Endometrial microvascular endothelial cells (primary cell): ENCODE measurements around the gene COL19A1. TPM values are rescaled to one million over a fixed set of nuclear protein-coding genes. Genes with fewer than 3 reads are reported as not detected.
"Not testable (repeated sequence)": the region's sequence is repeated elsewhere in the genome, so short reads cannot be mapped to it uniquely, and the experiment has no call there.

Experiments used
- in situ Hi-C: cut with HindIII; loops from 2 replicates; pipeline ENCODE4 v1.10.0; 2017; ENCODE audit warnings: low sequenced_read_pairs, low pct_unique_long_range_greater_than_20kb; ENCODE audit errors: inconsistent ontology term
- total RNA-seq: library from RNA; depleted of rRNA; stranded (reverse); fragments of >200 nt; gene quantifications from one replicate; pipeline ENCODE4 v1.2.3, GENCODE V29; 2015; ENCODE audit errors: inconsistent ontology term

Gene COL19A1
- total RNA-seq, 1 donor from 2014 or later, result not detected

GRCh38 chr6:69889234-69889974 is 23.0 kb downstream of the COL19A1 start:
- in situ Hi-C loops, result not testable (repeated sequence)

- in situ Hi-C loops, result not testable (repeated sequence)
Measured at GRCh38 chr6:69892561-69892960, 26.2 kb downstream of the COL19A1 start.

GRCh38 chr6:69893266-69893665 is 26.9 kb downstream of the COL19A1 start:
- in situ Hi-C loops, result not testable (repeated sequence)

- in situ Hi-C loops, result no loop called here
Measured at GRCh38 chr6:69894578-69895347, 28.4 kb downstream of the COL19A1 start.

DNA sequence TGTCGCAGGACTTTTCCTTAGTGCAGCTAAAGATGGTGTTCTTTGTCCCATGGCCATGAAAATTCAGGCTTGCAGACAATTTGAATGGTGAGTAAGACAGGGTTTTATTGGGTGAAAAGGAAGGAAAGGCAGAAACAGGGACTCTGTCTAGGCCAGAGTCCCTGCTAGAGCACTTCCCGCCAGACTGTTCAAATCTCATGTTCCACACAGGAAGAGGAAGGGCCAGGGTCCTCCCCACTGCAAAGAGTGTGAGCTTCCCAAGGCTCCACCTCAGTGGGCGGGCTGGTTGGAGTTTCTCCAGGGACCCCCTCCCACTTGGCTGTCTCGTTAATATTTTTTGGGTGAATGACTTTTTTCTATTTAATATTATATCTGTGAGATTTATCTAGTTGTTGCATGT is 29.0 kb downstream of the COL19A1 start:
- in situ Hi-C loops, result no loop called here

DNA sequence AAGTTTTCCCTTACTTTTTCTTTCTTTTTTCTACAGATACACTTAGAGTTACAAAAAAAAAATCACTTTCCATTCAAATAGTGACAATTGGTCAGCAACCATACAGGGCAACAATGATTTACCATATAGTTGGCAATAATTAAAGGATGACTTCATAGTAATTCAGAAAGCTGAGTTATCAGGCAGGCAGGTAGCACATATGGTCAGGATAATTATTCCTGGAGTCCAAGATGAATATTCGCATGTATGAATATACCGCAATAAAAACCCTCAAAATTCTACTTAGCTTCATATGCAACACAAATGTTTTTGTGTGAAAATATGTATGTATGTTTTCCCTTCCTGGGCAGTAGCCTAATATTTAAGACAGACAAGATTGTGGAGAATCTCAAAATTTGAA is 34.5 kb downstream of the COL19A1 start:
- in situ Hi-C loops, result no loop called here

- in situ Hi-C loops, result no loop called here
Measured at GRCh38 chr6:69901361-69901760, 35.0 kb downstream of the COL19A1 start.

GRCh38 chr6:69907981-69908498 is 41.7 kb downstream of the COL19A1 start:
- in situ Hi-C loops, result no loop called here

DNA sequence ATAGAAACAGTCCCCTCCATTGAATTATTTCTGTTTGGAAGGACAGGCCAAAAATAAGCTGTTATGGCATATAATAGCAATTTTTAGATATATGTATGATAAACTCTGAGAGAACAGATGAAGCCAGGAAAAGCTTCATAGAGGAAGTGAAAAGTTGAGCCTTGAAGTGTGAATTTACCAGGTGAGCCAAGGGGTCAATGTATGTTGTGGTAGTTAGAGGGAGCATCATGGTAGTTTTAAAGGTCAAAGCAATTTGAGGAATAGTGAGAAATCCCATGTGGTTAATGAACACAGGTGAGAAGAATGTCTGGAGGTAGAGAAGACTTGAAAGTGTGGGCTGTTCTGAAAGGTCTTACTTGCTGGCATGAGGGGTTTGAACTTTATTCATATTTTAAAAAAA is 47.0 kb downstream of the COL19A1 start:
- in situ Hi-C loops, result no loop called here

DNA sequence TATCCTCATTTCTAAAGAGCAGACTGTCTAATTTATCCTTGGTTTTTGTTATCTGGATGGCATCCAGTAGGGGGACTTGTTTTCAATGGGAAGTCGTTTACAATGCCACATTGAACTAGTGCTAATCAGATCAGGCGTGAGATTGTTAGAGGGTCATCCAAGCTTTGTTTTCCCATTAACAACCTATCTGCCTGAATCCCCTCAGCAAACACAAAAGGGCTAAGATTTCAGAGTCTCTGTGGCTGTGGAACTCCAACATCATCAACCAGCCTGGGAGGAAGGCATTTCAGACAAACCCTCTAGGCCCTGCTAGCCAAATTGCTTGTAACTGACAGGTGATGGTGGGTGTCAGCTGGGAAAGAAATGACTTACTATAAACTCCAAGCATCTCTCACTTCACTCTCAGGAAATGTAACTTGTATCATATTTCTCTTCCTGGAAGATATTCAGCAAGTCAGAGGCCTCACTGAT is 47.7 kb downstream of the COL19A1 start:
- in situ Hi-C loops, result no loop called here

DNA sequence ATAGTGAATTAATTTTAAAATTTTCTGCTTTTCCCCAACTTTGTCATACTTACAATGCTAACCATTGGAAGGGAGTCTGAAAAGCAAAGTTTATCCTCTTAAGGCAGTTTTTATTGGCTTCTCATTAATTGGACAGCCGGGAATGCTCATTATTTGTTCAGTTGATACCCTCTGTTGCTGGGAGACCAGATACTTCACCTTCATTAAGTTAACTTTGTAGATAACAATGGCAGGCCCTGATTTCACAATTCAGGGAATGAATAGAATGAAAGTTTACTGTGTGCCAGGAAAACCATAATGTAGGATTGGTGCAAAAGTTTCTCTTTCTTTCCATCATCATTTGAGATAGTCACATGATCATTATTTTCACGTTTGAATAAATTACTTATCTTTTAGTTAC is 49.0 kb downstream of the COL19A1 start:
- in situ Hi-C loops, result no loop called here

DNA sequence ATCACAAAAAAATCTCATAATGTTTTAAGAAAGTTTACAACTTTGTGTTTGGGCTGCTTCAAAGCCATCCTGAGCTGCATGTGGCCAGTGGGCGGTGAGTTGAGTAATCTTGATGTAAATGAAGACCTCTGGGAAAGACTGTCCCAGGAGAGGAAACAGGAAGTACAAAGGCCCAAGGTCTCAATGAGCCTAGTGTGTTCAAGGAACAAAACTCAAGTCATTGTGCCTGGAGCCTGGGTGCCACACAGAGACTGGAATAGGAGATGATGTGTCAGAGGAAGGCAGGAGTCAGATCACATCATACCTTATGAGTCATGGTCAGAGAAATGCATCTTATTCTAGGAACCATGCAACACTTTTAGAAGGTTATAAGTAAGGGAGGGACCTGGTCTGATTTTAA is 51.5 kb downstream of the COL19A1 start:
- in situ Hi-C loops, result no loop called here

GRCh38 chr6:69918813-69919475 is 52.6 kb downstream of the COL19A1 start:
- in situ Hi-C loops, result no loop called here

DNA sequence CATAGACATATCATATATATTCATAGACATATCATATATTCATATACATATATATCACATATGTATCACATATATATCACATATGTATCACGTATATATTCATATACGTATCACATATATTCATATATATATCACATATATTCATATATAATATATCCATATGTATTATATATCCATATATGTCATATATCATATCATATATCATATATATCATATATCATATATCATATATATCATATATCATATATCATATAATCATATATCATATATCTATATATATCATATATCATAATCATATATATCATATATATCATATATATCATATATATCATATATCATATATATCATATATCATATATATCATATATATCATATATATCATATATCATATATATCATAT is 54.7 kb downstream of the COL19A1 start:
- in situ Hi-C loops, result not testable (repeated sequence)

GRCh38 chr6:69921611-69922010 is 55.3 kb downstream of the COL19A1 start:
- in situ Hi-C loops, result not testable (repeated sequence)

DNA sequence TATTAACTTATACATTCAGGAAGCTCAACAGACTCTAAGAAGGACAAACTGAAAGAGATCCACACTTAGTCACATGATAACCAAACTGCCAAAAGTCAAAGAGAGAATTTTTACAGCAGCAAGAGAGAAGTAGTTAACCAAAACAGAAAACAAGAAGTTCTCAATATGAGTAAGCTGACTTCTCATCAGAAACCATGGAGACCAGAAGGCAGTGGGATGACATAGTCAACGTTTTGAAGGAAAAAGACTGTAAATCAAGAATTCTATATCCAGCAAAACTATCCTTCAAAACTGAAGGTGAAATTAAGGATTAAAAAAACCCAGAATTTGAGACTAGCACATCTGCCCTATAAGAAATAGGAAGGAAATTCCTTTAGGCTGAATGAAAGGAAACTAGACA is 60.4 kb downstream of the COL19A1 start:
- in situ Hi-C loops, result no loop called here

DNA sequence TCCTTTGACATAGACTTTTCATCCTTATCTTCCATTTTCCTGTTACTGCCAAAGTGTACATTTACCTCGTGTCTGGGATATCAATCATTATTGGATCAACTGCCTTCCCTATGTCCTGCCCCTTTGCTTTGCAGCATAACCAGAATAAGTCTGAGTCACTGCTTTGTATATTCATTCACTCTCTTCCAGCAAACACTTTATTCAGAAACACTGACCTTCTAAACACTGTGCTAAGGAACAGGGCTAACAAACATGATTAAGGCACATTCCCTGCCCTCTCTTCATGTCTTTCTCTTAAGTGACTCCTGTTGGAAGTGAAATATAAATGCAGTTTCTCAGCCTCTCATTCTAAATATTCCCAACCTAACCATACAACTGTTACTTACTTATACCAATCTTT is 66.9 kb downstream of the COL19A1 start:
- in situ Hi-C loops, result no loop called here

- in situ Hi-C loops, result no loop called here
Measured at GRCh38 chr6:69935079-69935478, 68.7 kb downstream of the COL19A1 start.

DNA sequence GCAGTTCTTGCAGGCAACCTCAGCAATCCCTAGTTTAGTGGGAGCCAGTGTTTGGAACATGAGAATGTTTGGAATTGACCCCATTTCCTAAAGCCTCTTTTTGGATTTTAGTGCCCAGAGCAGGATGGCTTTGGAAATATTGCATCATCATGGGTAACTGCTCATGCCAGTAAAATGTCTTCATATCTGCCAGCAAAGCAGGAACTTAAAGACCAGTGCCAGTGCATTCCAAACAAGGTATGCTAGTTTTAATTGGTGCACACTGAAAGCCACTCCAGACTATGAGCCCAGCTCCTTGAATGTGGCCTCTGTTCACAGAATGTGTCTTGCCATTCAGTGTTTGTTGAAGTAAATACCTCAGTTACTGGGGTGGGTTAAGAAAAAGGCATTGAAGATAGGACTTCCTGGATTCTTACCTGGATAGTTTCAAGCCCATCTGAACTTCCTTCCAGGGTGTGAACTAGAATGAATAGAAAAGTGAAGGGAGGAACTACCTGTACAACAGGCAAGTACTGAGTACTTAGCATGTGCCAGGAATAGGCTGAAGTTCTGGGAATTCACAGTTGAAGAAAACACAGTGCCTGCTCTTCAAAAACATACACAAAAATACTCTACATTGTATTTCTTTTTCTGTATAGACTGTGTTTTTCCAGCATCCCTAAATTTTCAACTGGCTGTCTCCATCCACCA is 70.5 kb downstream of the COL19A1 start:
- in situ Hi-C loops, result no loop called here
